Measurements from ENCODE around the gene LDLRAD3. TPM values are rescaled to one million over a fixed set of nuclear protein-coding genes. Genes with fewer than 3 reads are reported as not detected.

LDLRAD3 gene
- total RNA-seq, 1 donor from 2014 or later, result 21.6 TPM

- TF ChIP-seq CTCF (IDR thresholded peaks at IDR 0.05), result no peak
- Histone ChIP-seq H3K27ac (no peak overlapping the region), H3K9me3 (no peaks in the 10 kb centered on the region), H3K36me3 (no peaks in the 10 kb centered on the region), H3K27me3 (no peaks in the 10 kb centered on the region), H3K4me1 (no peaks in the 10 kb centered on the region), H3K4me3 (no peak overlapping the region)
- intact Hi-C loops (cut with DNase I), result no loop called here
- DNase-seq (ENCODE audit: low spot score in 2 of 2), result no peak
These were observed 207.1 kb downstream of the LDLRAD3 start for GRCh38 chr11:36150986-36151385.

- DNase-seq (ENCODE audit: low spot score in 2 of 2), result no peak
- Histone ChIP-seq H3K4me3 (no peak overlapping the region), H3K9me3 (no peaks in the 10 kb centered on the region), H3K27me3 (no peaks in the 10 kb centered on the region), H3K27ac (no peak overlapping the region), H3K36me3 (no peaks in the 10 kb centered on the region), H3K4me1 (no peaks in the 10 kb centered on the region)
- intact Hi-C loops (cut with DNase I), result no loop called here
- no peak for TF ChIP-seq CTCF (IDR thresholded peaks at IDR 0.05)
These were observed 208.2 kb downstream of the LDLRAD3 start for GRCh38 chr11:36151933-36152580.

GRCh38 chr11:36153551-36153950 lies 209.7 kb downstream of the LDLRAD3 start:
- Histone ChIP-seq H3K36me3 (no peaks in the 10 kb centered on the region), H3K27ac (no peak overlapping the region), H3K4me1 (no peaks in the 10 kb centered on the region), H3K4me3 (no peak overlapping the region), H3K9me3 (no peaks in the 10 kb centered on the region), H3K27me3 (no peaks in the 10 kb centered on the region)
- no peak for DNase-seq (ENCODE audit: low spot score in 2 of 2)
- no peak for TF ChIP-seq CTCF (IDR thresholded peaks at IDR 0.05)
- intact Hi-C loops (cut with DNase I), result no loop called here

- no peak for TF ChIP-seq CTCF (IDR thresholded peaks at IDR 0.05)
- intact Hi-C loops (cut with DNase I), result no loop called here
- H3K4me1 ChIP-seq, result no peaks in the 10 kb centered on the region
- no peak overlapping the region for H3K27ac ChIP-seq
- no peaks in the 10 kb centered on the region for H3K27me3 ChIP-seq
- no peak for DNase-seq (ENCODE audit: low spot score in 2 of 2)
- no peaks in the 10 kb centered on the region for H3K9me3 ChIP-seq
- no peaks in the 10 kb centered on the region for H3K36me3 ChIP-seq
- H3K4me3 ChIP-seq, result no peak overlapping the region
These were observed 211.3 kb downstream of the LDLRAD3 start for GRCh38 chr11:36155124-36155561.

- intact Hi-C loops (cut with DNase I), result no loop called here
- H3K27me3 ChIP-seq, result no peaks in the 10 kb centered on the region
- no peak for TF ChIP-seq CTCF (IDR thresholded peaks at IDR 0.05)
- no peak overlapping the region for H3K27ac ChIP-seq
- no peak for DNase-seq (ENCODE audit: low spot score in 2 of 2)
- H3K9me3 ChIP-seq, result no peaks in the 10 kb centered on the region
- no peaks in the 10 kb centered on the region for H3K36me3 ChIP-seq
- no peaks in the 10 kb centered on the region for H3K4me1 ChIP-seq
- no peak overlapping the region for H3K4me3 ChIP-seq
These were observed 211.9 kb downstream of the LDLRAD3 start for GRCh38 chr11:36155770-36156160.
